Calu3 (cell line): ENCODE results near the gene ATP11C. TPM values are rescaled to one million over a fixed set of nuclear protein-coding genes. Genes with fewer than 3 reads are reported as not detected.
A peak's percentile ranks its signal among the peaks of the same experiment; 100 is the strongest.

Experiments
- BruUV-seq: library from RNA; stranded (reverse); fragments of 400-500 nt; replicated peaks from 2 replicates; lab custom pipeline; 2021; lab: Mats Ljungman, UMichigan
- CTCF ChIA-PET: fragments of 300-600 bp; sonication (Branson Sonifier 250); formaldehyde crosslinking; loops from one replicate; lab custom pipeline; 2022; ENCODE audit warnings: antibody characterized with exemption; lab: Charles Lee
- DNase-seq: peaks from one replicate; pipeline ENCODE4 v3.0.0; 2022
- H3K27ac Mint-ChIP-seq: one replicate; pipeline ENCODE4 v1.8.0; 2022; ENCODE audit warnings: mixed read lengths; ENCODE audit not compliant: unreplicated experiment
- H3K27me3 Mint-ChIP-seq: one replicate; pipeline ENCODE4 v1.8.0; 2022; ENCODE audit warnings: mixed read lengths; ENCODE audit not compliant: unreplicated experiment
- H3K36me3 Mint-ChIP-seq: one replicate; pipeline ENCODE4 v1.8.0; 2022; ENCODE audit warnings: mild to moderate bottlenecking, moderate library complexity, mixed read lengths; ENCODE audit not compliant: insufficient read depth, unreplicated experiment
- H3K4me1 Mint-ChIP-seq: one replicate; pipeline ENCODE4 v1.8.0; 2022; ENCODE audit warnings: mild to moderate bottlenecking, low read depth, mixed read lengths; ENCODE audit not compliant: unreplicated experiment
- H3K4me3 Mint-ChIP-seq: one replicate; pipeline ENCODE4 v1.8.0; 2022; ENCODE audit warnings: mild to moderate bottlenecking, low read depth, moderate library complexity, mixed read lengths; ENCODE audit not compliant: unreplicated experiment
- H3K9me3 Mint-ChIP-seq: one replicate; pipeline ENCODE4 v1.8.0; 2022; ENCODE audit warnings: low read depth, mixed read lengths; ENCODE audit not compliant: unreplicated experiment
- intact Hi-C: fragments of 100-400 bp; cut with micrococcal nuclease; formaldehyde crosslinking; loops from one replicate; pipeline ENCODE4 v1.10.0; 2022; ENCODE audit not compliant: unreplicated experiment
- total RNA-seq: library from RNA; stranded (reverse); gene quantifications from 2 replicates; pipeline ENCODE4 v1.2.3, GENCODE V29; 2022
- TF ChIP-seq, protein P1 (sequence below): fragments of 200-600 bp; IDR thresholded peaks from one replicate; pipeline ENCODE4 v1.8.0; 2022; ENCODE audit warnings: antibody characterized with exemption; ENCODE audit not compliant: unreplicated experiment

Gene ATP11C
- total RNA-seq, 1 experiment from 2014 or later: 19.7 TPM

- Mint-ChIP-seq H3K9me3 (no peaks in the 10 kb centered on the region), H3K27me3 (no peaks in the 10 kb centered on the region), H3K4me3 (peak overlapping the region; percentile 86), H3K27ac (no peak overlapping the region), H3K4me1 (peaks cover 18% of the 10 kb centered on the region), H3K36me3 (peaks cover 30% of the 10 kb centered on the region)
- no peak for DNase-seq
- CTCF ChIA-PET: no interaction called here
- BruUV-seq: no TSS peak
- intact Hi-C loops: loop anchor here (2.0 to 5.0 kb wide), 2 partner anchors 41 to 104 kb away; no protein-coding TSS in a partner anchor
- TF ChIP-seq, protein P1, sequence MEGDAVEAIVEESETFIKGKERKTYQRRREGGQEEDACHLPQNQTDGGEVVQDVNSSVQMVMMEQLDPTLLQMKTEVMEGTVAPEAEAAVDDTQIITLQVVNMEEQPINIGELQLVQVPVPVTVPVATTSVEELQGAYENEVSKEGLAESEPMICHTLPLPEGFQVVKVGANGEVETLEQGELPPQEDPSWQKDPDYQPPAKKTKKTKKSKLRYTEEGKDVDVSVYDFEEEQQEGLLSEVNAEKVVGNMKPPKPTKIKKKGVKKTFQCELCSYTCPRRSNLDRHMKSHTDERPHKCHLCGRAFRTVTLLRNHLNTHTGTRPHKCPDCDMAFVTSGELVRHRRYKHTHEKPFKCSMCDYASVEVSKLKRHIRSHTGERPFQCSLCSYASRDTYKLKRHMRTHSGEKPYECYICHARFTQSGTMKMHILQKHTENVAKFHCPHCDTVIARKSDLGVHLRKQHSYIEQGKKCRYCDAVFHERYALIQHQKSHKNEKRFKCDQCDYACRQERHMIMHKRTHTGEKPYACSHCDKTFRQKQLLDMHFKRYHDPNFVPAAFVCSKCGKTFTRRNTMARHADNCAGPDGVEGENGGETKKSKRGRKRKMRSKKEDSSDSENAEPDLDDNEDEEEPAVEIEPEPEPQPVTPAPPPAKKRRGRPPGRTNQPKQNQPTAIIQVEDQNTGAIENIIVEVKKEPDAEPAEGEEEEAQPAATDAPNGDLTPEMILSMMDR: no peak
These were observed 1.2 kb downstream of the ATP11C start for GRCh38 chrX:139931646-139932072.

DNA sequence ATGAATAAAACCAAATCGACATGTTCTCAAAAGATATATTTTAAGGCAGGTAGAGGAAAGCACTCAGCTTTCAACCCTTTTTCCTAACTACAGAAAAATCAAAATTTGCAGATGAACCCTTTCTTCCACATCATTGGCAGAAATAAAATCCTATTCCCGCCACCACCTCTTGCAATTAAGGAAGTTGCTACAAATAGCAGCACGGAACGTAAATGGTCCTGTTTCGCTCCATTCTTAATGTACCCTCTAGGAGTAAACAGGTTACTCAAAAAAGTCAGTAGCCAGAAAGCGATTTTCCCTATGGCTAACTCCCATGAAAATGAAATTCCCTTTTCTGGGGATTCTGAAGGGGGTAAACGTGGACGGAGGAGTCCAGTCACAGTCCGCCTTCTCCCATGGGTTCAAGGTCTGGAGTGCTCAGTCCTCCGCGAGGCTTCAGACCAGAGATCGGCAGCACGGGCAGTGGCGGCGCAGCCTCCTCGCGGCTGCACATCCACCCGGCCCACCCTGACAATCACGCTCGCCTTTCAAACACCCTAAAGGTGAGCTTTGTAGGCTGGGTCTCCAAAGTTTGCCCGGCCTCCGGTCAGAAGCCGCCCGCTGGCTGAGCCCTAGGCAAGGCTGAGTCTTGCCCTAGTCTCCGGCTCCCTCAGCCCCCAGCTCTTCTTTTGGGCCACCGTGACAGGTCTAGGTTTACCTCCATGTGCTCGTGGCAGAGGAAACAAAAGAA, 1.8 kb downstream of the ATP11C start:
- Mint-ChIP-seq H3K27me3 (no peaks in the 10 kb centered on the region), H3K4me3 (peak overlapping the region; percentile 86), H3K4me1 (peaks cover 18% of the 10 kb centered on the region), H3K9me3 (no peaks in the 10 kb centered on the region), H3K36me3 (peaks cover 30% of the 10 kb centered on the region), H3K27ac (no peak overlapping the region)
- TF ChIP-seq, protein P1: no peak
- DNase-seq: peak; percentile 19
- intact Hi-C loops: loop anchor here (2.0 to 5.0 kb wide), 2 partner anchors 40 to 104 kb away; no protein-coding TSS in a partner anchor
- no TSS peak for BruUV-seq
- CTCF ChIA-PET: no interaction called here

GRCh38 chrX:139930401-139930800, 2.5 kb downstream of the ATP11C start:
- H3K36me3 Mint-ChIP-seq: peaks cover 30% of the 10 kb centered on the region
- H3K4me3 Mint-ChIP-seq: peak overlapping the region; percentile 86
- H3K27me3 Mint-ChIP-seq: no peaks in the 10 kb centered on the region
- CTCF ChIA-PET: no interaction called here
- no peak overlapping the region for H3K27ac Mint-ChIP-seq
- BruUV-seq: TSS peak; percentile 34
- TF ChIP-seq, protein P1: no peak
- no peak for DNase-seq
- intact Hi-C loops: loop anchor here (2.0 to 5.0 kb wide), 2 partner anchors 40 to 103 kb away; no protein-coding TSS in a partner anchor
- peaks cover 18% of the 10 kb centered on the region for H3K4me1 Mint-ChIP-seq
- H3K9me3 Mint-ChIP-seq: no peaks in the 10 kb centered on the region

DNA sequence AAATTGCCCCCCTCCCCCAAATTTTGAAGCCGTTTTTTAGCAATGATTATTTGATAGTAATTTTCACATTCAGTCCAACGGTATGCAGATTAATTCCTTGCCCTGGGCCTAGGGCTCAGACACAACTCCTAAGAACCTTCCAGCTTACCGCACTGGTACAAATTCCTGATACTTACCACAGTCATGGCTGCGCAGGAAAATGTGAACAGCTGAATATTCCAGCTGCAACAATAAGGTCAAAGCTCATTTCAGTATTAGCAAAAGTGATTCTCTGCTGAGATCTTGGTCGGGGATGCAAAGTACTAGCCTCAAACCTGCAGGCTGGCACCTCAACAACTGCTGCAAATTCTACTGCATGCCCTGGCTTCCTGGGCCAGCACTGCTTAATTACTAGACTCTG, 3.0 kb downstream of the ATP11C start:
- Mint-ChIP-seq H3K4me3 (peak overlapping the region; percentile 86), H3K27ac (no peak overlapping the region), H3K36me3 (peaks cover 30% of the 10 kb centered on the region), H3K9me3 (no peaks in the 10 kb centered on the region), H3K4me1 (peaks cover 18% of the 10 kb centered on the region), H3K27me3 (no peaks in the 10 kb centered on the region)
- intact Hi-C loops: loop anchor here (2.0 to 5.0 kb wide), 2 partner anchors 39 to 103 kb away; no protein-coding TSS in a partner anchor
- CTCF ChIA-PET: no interaction called here
- TF ChIP-seq, protein P1: no peak
- no peak for DNase-seq
- no TSS peak for BruUV-seq
